SK-N-MC (cell line): Measurements from ENCODE around the gene PIWIL4.

Experiments
- DNase-seq: peaks from one replicate; pipeline ENCODE4 v3.0.0-alpha.2; 2011; ENCODE audit warnings: low read depth, low spot score
- H3K27ac ChIP-seq: fragments of 200-600 bp; sonication (generic); 2 replicates; pipeline ENCODE4 v1.5.1; 2016; ENCODE audit warnings: mixed run types
- H3K36me3 ChIP-seq: fragments of 200-600 bp; sonication (generic); 2 replicates; pipeline ENCODE4 v1.6.1; 2017; ENCODE audit warnings: antibody characterized with exemption, low read length, mixed read lengths; ENCODE audit not compliant: insufficient read depth
- H3K4me3 ChIP-seq: fragments of 200-600 bp; sonication (generic); 2 replicates; pipeline ENCODE4 v1.5.1; 2016
- H3K9ac ChIP-seq: fragments of 200-600 bp; sonication (generic); 2 replicates; pipeline ENCODE4 v1.8.0; 2017; ENCODE audit warnings: mixed run types, mixed read lengths; ENCODE audit not compliant: insufficient read length
- H3K9me3 ChIP-seq: fragments of 200-600 bp; sonication (generic); 2 replicates; pipeline ENCODE4 v1.6.1; 2017; ENCODE audit warnings: low read depth, mild to moderate bottlenecking, antibody characterized with exemption, low read length, moderate library complexity, mixed read lengths
- EZH2 ChIP-seq: fragments of 200-600 bp; sonication (generic); IDR thresholded peaks from one replicate; pipeline ENCODE4 v1.6.1; 2017; ENCODE audit warnings: antibody characterized with exemption
- FOXP2 ChIP-seq: optimal IDR thresholded peaks from 2 replicates; pipeline ENCODE3; 2011; ENCODE audit warnings: mild to moderate bottlenecking, moderate library complexity; ENCODE audit not compliant: insufficient read depth; ENCODE audit errors: extremely low read length, control extremely low read depth
- POLR2AphosphoS5 ChIP-seq: IDR thresholded peaks from 2 replicates; pipeline ENCODE4 v1.6.1; 2012; ENCODE audit warnings: mild to moderate bottlenecking, low read depth, low read length, borderline replicate concordance

PIWIL4 gene

DNA sequence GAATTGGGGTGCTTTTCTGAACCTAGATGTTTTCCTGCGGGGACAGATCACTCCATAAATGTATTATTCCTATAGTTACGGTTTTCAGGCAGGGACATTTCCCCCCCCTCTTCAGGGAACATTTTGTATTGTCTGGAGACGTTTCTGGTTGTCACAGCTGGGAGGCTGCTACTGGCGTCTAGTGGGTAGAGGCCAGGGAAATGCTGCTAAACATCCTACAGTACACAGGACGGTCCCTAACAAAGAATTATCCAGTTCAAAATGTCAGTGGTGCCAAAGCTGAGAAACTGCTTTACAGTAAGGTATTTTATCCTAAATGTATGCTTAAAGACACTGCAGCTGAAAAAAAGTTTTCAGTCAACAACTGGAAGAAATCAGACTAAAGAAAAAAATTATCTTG, 19.4 kb downstream of the PIWIL4 start:
- DNase-seq, result no peak
- H3K4me3 ChIP-seq, result no peak overlapping the region
- no peak overlapping the region for H3K9ac ChIP-seq
- H3K36me3 ChIP-seq, result no peaks in the 10 kb centered on the region
- TF ChIP-seq EZH2 (no peak), POLR2AphosphoS5 (no peak), FOXP2 (no peak)
- no peaks in the 10 kb centered on the region for H3K9me3 ChIP-seq
- H3K27ac ChIP-seq, result no peak overlapping the region

- Histone ChIP-seq H3K4me3 (no peak overlapping the region), H3K27ac (no peak overlapping the region), H3K36me3 (no peaks in the 10 kb centered on the region), H3K9ac (no peak overlapping the region), H3K9me3 (no peaks in the 10 kb centered on the region)
- TF ChIP-seq FOXP2 (no peak), EZH2 (no peak), POLR2AphosphoS5 (no peak)
- no peak for DNase-seq
Measured at GRCh38 chr11:94586978-94587377, 19.8 kb downstream of the PIWIL4 start.

DNA sequence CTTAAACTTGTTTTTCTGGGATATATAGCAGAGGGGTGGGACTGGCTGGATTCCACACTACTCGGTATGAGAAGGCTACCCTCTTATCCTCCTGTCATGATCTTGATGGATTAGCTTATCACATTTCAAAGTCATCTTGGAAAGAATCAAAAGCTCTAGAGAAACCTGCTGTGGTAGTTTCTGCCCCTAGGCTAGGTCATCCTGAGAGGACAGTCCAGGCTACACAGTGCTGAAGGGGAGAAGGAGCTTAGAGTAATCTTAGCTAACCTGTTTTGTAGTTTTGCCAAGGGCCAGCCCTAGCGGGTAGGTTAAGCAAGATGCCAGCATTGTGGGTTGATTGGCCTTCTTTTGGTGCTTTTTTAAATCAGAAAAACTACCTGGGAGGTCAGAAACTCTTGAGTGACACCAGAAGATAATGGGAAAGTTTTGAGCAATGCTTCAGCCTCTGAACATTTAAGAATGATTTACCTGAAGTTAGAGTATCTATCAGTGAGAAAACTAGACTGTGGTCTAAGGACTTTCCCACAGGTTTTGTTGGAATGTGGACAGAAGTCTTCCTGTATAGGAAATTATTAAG, 21.3 kb downstream of the PIWIL4 start:
- no peak overlapping the region for H3K9ac ChIP-seq
- no peak for DNase-seq
- H3K9me3 ChIP-seq, result no peaks in the 10 kb centered on the region
- no peak for TF ChIP-seq POLR2AphosphoS5
- H3K27ac ChIP-seq, result no peak overlapping the region
- H3K36me3 ChIP-seq, result no peaks in the 10 kb centered on the region
- no peak overlapping the region for H3K4me3 ChIP-seq

GRCh38 chr11:94590352-94591041, 23.3 kb downstream of the PIWIL4 start:
- TF ChIP-seq FOXP2 (no peak), POLR2AphosphoS5 (no peak), EZH2 (no peak)
- no peak overlapping the region for H3K9ac ChIP-seq
- no peak overlapping the region for H3K27ac ChIP-seq
- H3K4me3 ChIP-seq, result no peak overlapping the region
- H3K36me3 ChIP-seq, result no peaks in the 10 kb centered on the region
- no peaks in the 10 kb centered on the region for H3K9me3 ChIP-seq
- no peak for DNase-seq

- Histone ChIP-seq H3K4me3 (no peak overlapping the region), H3K36me3 (no peaks in the 10 kb centered on the region), H3K9ac (no peak overlapping the region), H3K9me3 (no peaks in the 10 kb centered on the region), H3K27ac (no peak overlapping the region)
- no peak for DNase-seq
- no peak for TF ChIP-seq EZH2
- no peak for TF ChIP-seq FOXP2
- no peak for TF ChIP-seq POLR2AphosphoS5
Measured at GRCh38 chr11:94593030-94593429, 25.9 kb downstream of the PIWIL4 start.

DNA sequence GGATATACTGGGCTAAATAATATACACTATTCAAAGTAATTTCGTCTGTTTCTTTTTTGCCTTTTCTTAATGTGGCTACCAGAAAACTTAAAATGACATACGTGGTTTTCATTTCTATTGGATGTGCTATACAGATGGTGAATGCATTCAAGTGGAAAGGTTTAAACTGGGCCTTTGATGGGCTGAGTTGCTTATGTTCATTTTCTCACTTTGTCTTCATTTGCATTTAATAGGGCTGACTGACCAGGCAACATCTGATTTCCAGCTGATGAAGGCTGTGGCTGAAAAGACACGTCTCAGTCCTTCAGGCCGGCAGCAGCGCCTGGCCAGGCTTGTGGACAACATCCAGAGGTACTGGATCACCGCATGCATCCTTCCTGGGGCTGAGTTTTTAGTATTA, 27.9 kb downstream of the PIWIL4 start:
- H3K27ac ChIP-seq, result no peak overlapping the region
- no peak for TF ChIP-seq EZH2
- TF ChIP-seq POLR2AphosphoS5, result no peak
- no peak for TF ChIP-seq FOXP2
- DNase-seq, result no peak
- no peaks in the 10 kb centered on the region for H3K9me3 ChIP-seq
- H3K36me3 ChIP-seq, result no peaks in the 10 kb centered on the region
- no peak overlapping the region for H3K9ac ChIP-seq
- no peak overlapping the region for H3K4me3 ChIP-seq

DNA sequence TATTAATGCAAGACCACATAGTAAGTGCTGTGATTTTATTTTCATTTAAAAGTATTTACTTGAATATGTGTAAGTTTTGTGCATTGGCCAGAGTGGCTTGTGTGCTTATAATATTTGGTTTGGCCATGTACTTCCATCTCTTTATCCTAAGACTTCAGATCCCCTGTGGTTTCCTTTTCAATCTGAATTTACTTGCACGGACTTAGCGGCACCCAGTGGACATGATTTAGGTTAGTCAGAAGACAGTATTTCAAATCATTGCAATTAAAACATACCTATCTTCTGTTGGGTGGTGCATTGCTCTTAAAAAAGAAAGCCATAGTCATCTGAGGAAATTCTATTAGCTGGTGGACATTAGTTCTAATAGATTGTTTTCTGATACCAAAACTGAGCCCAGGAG, 30.7 kb downstream of the PIWIL4 start:
- no peak for DNase-seq
- Histone ChIP-seq H3K27ac (no peak overlapping the region), H3K9me3 (no peaks in the 10 kb centered on the region), H3K36me3 (no peaks in the 10 kb centered on the region), H3K9ac (no peak overlapping the region), H3K4me3 (no peak overlapping the region)
- no peak for TF ChIP-seq EZH2
- no peak for TF ChIP-seq POLR2AphosphoS5
- TF ChIP-seq FOXP2, result no peak

DNA sequence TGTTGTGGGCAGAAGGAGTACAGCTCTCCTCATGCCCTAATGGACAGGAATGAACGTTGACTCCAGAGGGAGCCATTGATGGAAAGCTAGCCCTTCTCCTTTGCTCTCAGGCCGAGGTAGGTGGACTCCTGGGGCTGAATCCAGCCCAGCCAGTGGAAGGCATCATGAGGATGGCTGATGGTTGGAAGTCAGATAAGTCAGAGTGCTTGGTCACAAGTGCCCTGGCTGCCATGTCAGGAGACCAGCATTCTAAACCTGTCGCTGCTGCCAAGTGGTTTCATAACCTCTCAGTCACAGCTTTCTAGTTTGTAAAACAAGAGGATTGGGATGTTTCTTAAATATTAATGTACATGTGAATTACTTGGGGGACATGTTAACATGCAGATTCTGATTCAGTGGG, 32.3 kb downstream of the PIWIL4 start:
- TF ChIP-seq FOXP2 (no peak), EZH2 (no peak), POLR2AphosphoS5 (no peak)
- no peak overlapping the region for H3K9ac ChIP-seq
- no peak for DNase-seq
- H3K4me3 ChIP-seq, result no peak overlapping the region
- H3K36me3 ChIP-seq, result no peaks in the 10 kb centered on the region
- H3K27ac ChIP-seq, result no peak overlapping the region
- no peaks in the 10 kb centered on the region for H3K9me3 ChIP-seq

DNA sequence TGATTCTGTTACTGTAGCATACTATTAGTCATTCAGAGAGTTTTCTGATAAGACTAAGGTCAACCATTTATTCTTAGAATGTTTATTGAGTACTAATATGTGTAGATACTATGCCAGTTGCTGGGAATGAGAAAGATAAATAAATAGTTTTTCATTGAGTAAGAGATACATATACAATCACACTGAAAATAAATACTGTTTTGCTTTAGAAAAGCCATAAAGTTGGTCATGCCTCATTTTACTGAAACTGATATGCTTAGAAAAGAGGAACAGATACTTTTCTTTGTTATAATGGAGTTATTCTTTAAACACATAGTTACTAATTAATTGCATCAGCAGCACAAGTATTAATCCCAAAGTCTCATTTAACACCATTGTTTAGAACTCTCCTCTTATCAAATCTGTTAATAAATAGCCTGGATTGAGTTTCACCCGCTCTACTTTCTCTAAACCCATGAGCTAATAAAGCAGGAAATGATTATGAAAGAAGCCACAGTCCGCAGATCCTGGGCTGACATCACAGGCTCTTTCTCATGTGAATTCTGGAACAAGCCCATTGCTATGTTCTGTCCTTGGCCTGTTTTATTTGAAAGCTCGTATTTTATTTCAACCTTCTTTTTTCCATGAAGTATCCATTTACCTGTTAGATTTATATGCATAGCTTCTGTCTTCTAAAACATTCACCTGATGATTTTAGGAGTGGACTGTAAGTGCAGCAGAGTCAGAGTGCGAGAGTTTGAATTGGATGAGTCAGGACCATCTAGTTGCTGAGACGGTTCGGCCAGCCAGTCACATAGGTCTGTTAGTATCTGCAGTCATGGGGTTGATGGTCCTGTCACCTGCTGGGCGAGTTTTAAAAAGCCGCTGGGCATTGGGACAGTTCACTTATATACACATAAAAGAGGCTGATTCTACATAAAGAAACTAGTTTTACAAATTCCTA, 35.5 kb downstream of the PIWIL4 start:
- H3K27ac ChIP-seq, result no peak overlapping the region
- H3K9me3 ChIP-seq, result no peaks in the 10 kb centered on the region
- TF ChIP-seq POLR2AphosphoS5, result no peak
- TF ChIP-seq FOXP2, result no peak
- no peak for TF ChIP-seq EZH2
- no peak overlapping the region for H3K9ac ChIP-seq
- H3K36me3 ChIP-seq, result no peaks in the 10 kb centered on the region
- no peak for DNase-seq
- no peak overlapping the region for H3K4me3 ChIP-seq
